ENCODE results near the gene HERC5.

The HERC5 gene

GRCh38 chr4:88481537-88481936, 24.6 kb downstream of the HERC5 start:
- Histone ChIP-seq H3K27ac (replicated peaks) (no peak overlapping the region), H3K27me3 (ENCODE audit: insufficient read depth, poor library complexity, severe bottlenecking) (no peaks in the 10 kb centered on the region), H3K4me3 (replicated peaks; ENCODE audit: insufficient read depth, low read length) (no peak overlapping the region)
- TF ChIP-seq POLR2AphosphoS5 (IDR thresholded peaks at IDR 0.05; ENCODE audit: low read depth) (no peak), REST (IDR thresholded peaks at IDR 0.05; ENCODE audit: insufficient replicate concordance, low read depth) (no peak), GABPA (IDR thresholded peaks at IDR 0.05; ENCODE audit: low read depth) (no peak), CTCF (IDR thresholded peaks at IDR 0.05; ENCODE audit: insufficient read depth, low read length) (no peak)
- DNase-seq (ENCODE audit: low read depth in 1 of 2, low spot score in 1 of 2): no peak

- DNase-seq (ENCODE audit: low read depth in 1 of 2, low spot score in 1 of 2): no peak
- Histone ChIP-seq H3K4me3 (replicated peaks; ENCODE audit: insufficient read depth, low read length) (no peak overlapping the region), H3K27me3 (ENCODE audit: insufficient read depth, poor library complexity, severe bottlenecking) (no peaks in the 10 kb centered on the region), H3K27ac (replicated peaks) (no peak overlapping the region)
- TF ChIP-seq GABPA (IDR thresholded peaks at IDR 0.05; ENCODE audit: low read depth) (no peak), POLR2AphosphoS5 (IDR thresholded peaks at IDR 0.05; ENCODE audit: low read depth) (no peak)
These were observed 32.3 kb downstream of the HERC5 start for GRCh38 chr4:88489100-88489761.

- no peak overlapping the region for H3K4me3 ChIP-seq (replicated peaks; ENCODE audit: insufficient read depth, low read length)
- no peak overlapping the region for H3K27ac ChIP-seq (replicated peaks)
- H3K27me3 ChIP-seq (ENCODE audit: insufficient read depth, poor library complexity, severe bottlenecking): no peaks in the 10 kb centered on the region
- DNase-seq (ENCODE audit: low read depth in 1 of 2, low spot score in 1 of 2): no peak
- no peak for TF ChIP-seq REST (IDR thresholded peaks at IDR 0.05; ENCODE audit: insufficient replicate concordance, low read depth)
- TF ChIP-seq GABPA (IDR thresholded peaks at IDR 0.05; ENCODE audit: low read depth): no peak
- TF ChIP-seq POLR2AphosphoS5 (IDR thresholded peaks at IDR 0.05; ENCODE audit: low read depth): no peak
- no peak for TF ChIP-seq SPI1 (IDR thresholded peaks at IDR 0.05; ENCODE audit: borderline replicate concordance, low read depth)
- TF ChIP-seq CTCF (IDR thresholded peaks at IDR 0.05; ENCODE audit: insufficient read depth, low read length): no peak
These were observed 41.0 kb downstream of the HERC5 start for GRCh38 chr4:88497859-88498409.

- Histone ChIP-seq H3K4me3 (replicated peaks; ENCODE audit: insufficient read depth, low read length) (no peak overlapping the region), H3K27me3 (ENCODE audit: insufficient read depth, poor library complexity, severe bottlenecking) (no peaks in the 10 kb centered on the region), H3K27ac (replicated peaks) (no peak overlapping the region)
- TF ChIP-seq GABPA (IDR thresholded peaks at IDR 0.05; ENCODE audit: low read depth): no peak
- no peak for DNase-seq (ENCODE audit: low read depth in 1 of 2, low spot score in 1 of 2)
These were observed 46.4 kb downstream of the HERC5 start for GRCh38 chr4:88503344-88503743.

- H3K4me3 ChIP-seq (replicated peaks; ENCODE audit: insufficient read depth, low read length): no peak overlapping the region
- no peak for DNase-seq (ENCODE audit: low read depth in 1 of 2, low spot score in 1 of 2)
- no peak overlapping the region for H3K27ac ChIP-seq (replicated peaks)
- TF ChIP-seq POLR2AphosphoS5 (IDR thresholded peaks at IDR 0.05; ENCODE audit: low read depth) (no peak), CTCF (IDR thresholded peaks at IDR 0.05; ENCODE audit: insufficient read depth, low read length) (no peak), REST (IDR thresholded peaks at IDR 0.05; ENCODE audit: insufficient replicate concordance, low read depth) (no peak), GABPA (IDR thresholded peaks at IDR 0.05; ENCODE audit: low read depth) (no peak), SPI1 (IDR thresholded peaks at IDR 0.05; ENCODE audit: borderline replicate concordance, low read depth) (no peak)
- no peaks in the 10 kb centered on the region for H3K27me3 ChIP-seq (ENCODE audit: insufficient read depth, poor library complexity, severe bottlenecking)
These were observed 54.3 kb downstream of the HERC5 start for GRCh38 chr4:88511236-88511635.
